HCT116 (cell line): ENCODE measurements around the gene LCN15. TPM values are rescaled to one million over a fixed set of nuclear protein-coding genes. Genes with fewer than 3 reads are reported as not detected.

Experiments
- ATAC-seq: fragments of 200-7000 bp; cut with Tn5 transposase; 2 replicates; pipeline ENCODE4 v1.9.1; 2020; ENCODE audit warnings: mild to moderate bottlenecking, moderate library complexity
- BruUV-seq: library from RNA; stranded (reverse); fragments of 400-500 nt; replicated peaks from 2 replicates; lab custom pipeline; 2021; lab: Mats Ljungman, UMichigan
- CTCF ChIA-PET: fragments of 300-600 bp; sonication (Branson Sonifier 250); formaldehyde crosslinking; loops from one replicate; lab custom pipeline; 2021; ENCODE audit warnings: antibody characterized with exemption; lab: Charles Lee
- POLR2A ChIA-PET: fragments of 300-600, 350-600 bp; sonication (Branson Sonifier 250); formaldehyde crosslinking; loops from one replicate; lab custom pipeline; 2021; ENCODE audit warnings: antibody characterized with exemption; lab: Charles Lee
- RAD21 ChIA-PET, 2 experiments: fragments of 300-600 bp; sonication (Branson Sonifier 250); formaldehyde crosslinking; loops; one replicate each; lab custom pipeline; 2023; ENCODE audit warnings: low total read pairs in 2 of 2; ENCODE audit not compliant: uncharacterized antibody in 2 of 2, unreplicated experiment in 2 of 2, low non-redundant PET in 1 of 2; lab: Charles Lee
- DNase-seq: peaks from one replicate; pipeline ENCODE4 v3.0.0-alpha.2; 2010; ENCODE audit warnings: low read depth, low spot score
- H2AFZ ChIP-seq: fragments of 200-600 bp; shearing (Covaris generic), sonication (generic); 2 replicates; pipeline ENCODE4 v1.6.1; 2017; ENCODE audit warnings: low read depth, mixed run types, mixed read lengths, antibody characterized with exemption, low read length; ENCODE audit not compliant: poor library complexity, severe bottlenecking
- H3K27ac ChIP-seq: 2 replicates; pipeline ENCODE4 v1.5.1; 2012; ENCODE audit warnings: low read depth, low read length
- H3K27me3 ChIP-seq: fragments of 200-600 bp; sonication (generic); 2 replicates; pipeline ENCODE4 v1.6.1; 2016; ENCODE audit warnings: mixed run types, low read length, mixed read lengths; ENCODE audit not compliant: insufficient read depth
- H3K36me3 ChIP-seq, 2 experiments: fragments of 200-500 bp in 1 of 2; fragments of 200-600 bp in 1 of 2; sonication (Bioruptor generic) in 1 of 2; sonication (generic) in 1 of 2; 2 replicates each; pipeline versions ENCODE4 v1.5.1 to v1.6.1; 2014 to 2016; ENCODE audit warnings: low read length in 2 of 2, inconsistent platforms in 1 of 2, mixed read lengths in 1 of 2, mixed run types in 1 of 2; ENCODE audit not compliant: insufficient read depth in 2 of 2, control insufficient read depth in 1 of 2
- H3K4me1 ChIP-seq, 2 experiments: fragments of 200-600 bp in 1 of 2; sonication (generic) in 1 of 2; 2 replicates each; pipeline versions ENCODE4 v1.5.1 to v1.6.1; 2012 to 2017; ENCODE audit warnings: low read length in 2 of 2, inconsistent platforms in 1 of 2, mild to moderate bottlenecking in 1 of 2, mixed read lengths in 1 of 2, mixed run types in 1 of 2, moderate library complexity in 1 of 2; ENCODE audit not compliant: insufficient read depth in 2 of 2, control insufficient read depth in 1 of 2
- H3K4me2 ChIP-seq: fragments of 200-600 bp; sonication (generic); 2 replicates; pipeline ENCODE4 v1.6.1; 2017; ENCODE audit warnings: mixed run types, low read length, mixed read lengths
- H3K4me3 ChIP-seq, 2 experiments: fragments of 200-600 bp in 1 of 2; sonication (generic) in 1 of 2; replicated peaks in 1 of 2; 2 replicates each; pipeline ENCODE4 v1.5.1; 2011 to 2016; ENCODE audit warnings: low read length in 2 of 2, control low read depth in 1 of 2, low read depth in 1 of 2, mild to moderate bottlenecking in 1 of 2, mixed read lengths in 1 of 2, mixed run types in 1 of 2
- H3K79me2 ChIP-seq: fragments of 200-600 bp; sonication (generic); 2 replicates; pipeline ENCODE4 v1.6.1; 2017; ENCODE audit warnings: mild to moderate bottlenecking, mixed run types, low read length, moderate library complexity, mixed read lengths; ENCODE audit not compliant: insufficient read depth
- H3K9ac ChIP-seq: fragments of 200-600 bp; sonication (generic); 2 replicates; pipeline ENCODE4 v1.6.1; 2016; ENCODE audit warnings: low read length, mixed read lengths
- H3K9me2 ChIP-seq: fragments of 200-600 bp; sonication (generic), shearing (Covaris generic); 2 replicates; pipeline ENCODE4 v1.6.1; 2017; ENCODE audit warnings: mixed run types, mild to moderate bottlenecking, moderate library complexity; ENCODE audit not compliant: insufficient read depth
- H3K9me3 ChIP-seq, 2 experiments: fragments of 200-500 bp in 1 of 2; fragments of 200-600 bp in 1 of 2; sonication (Bioruptor generic) in 1 of 2; sonication (generic) in 1 of 2; 2 replicates each; pipeline ENCODE4 v1.6.1; 2014 to 2017; ENCODE audit warnings: low read length in 2 of 2, mixed read lengths in 2 of 2, inconsistent platforms in 1 of 2, low read depth in 1 of 2, mild to moderate bottlenecking in 1 of 2, mixed run types in 1 of 2, moderate library complexity in 1 of 2; ENCODE audit not compliant: control insufficient read depth in 1 of 2, insufficient read depth in 1 of 2
- H4K20me1 ChIP-seq: fragments of 200-600 bp; sonication (generic), shearing (Covaris generic); 2 replicates; pipeline ENCODE4 v1.6.1; 2017; ENCODE audit warnings: mixed run types, mild to moderate bottlenecking, moderate library complexity; ENCODE audit not compliant: insufficient read depth
- CEBPB ChIP-seq: IDR thresholded peaks from 2 replicates; pipeline ENCODE4 v1.6.1; 2012; ENCODE audit warnings: low read depth
- FOSL1 ChIP-seq: IDR thresholded peaks from 2 replicates; pipeline ENCODE4 v1.6.1; 2012; ENCODE audit warnings: low read depth
- POLR2A ChIP-seq: IDR thresholded peaks from 2 replicates; pipeline ENCODE4 v1.7.0; 2011; ENCODE audit warnings: borderline replicate concordance; ENCODE audit not compliant: insufficient read depth, insufficient read length; ENCODE audit errors: extremely low read depth
- POLR2AphosphoS5 ChIP-seq: IDR thresholded peaks from 2 replicates; pipeline ENCODE4 v1.6.1; 2011; ENCODE audit warnings: mild to moderate bottlenecking, low read depth, low read length, moderate library complexity
- RAD21 ChIP-seq: IDR thresholded peaks from 2 replicates; pipeline ENCODE4 v1.6.1; 2012; ENCODE audit warnings: low read depth, mild to moderate bottlenecking
- SP1 ChIP-seq: IDR thresholded peaks from 2 replicates; pipeline ENCODE4 v1.6.1; 2012; ENCODE audit warnings: low read depth
- SRF ChIP-seq: IDR thresholded peaks from 2 replicates; pipeline ENCODE4 v1.6.1; 2012; ENCODE audit warnings: low read depth
- TCF7L2 ChIP-seq: IDR thresholded peaks from 2 replicates; pipeline ENCODE4 v1.7.0; 2011; ENCODE audit warnings: borderline replicate concordance, inconsistent platforms; ENCODE audit not compliant: insufficient read depth, insufficient read length; ENCODE audit errors: extremely low read depth
- ZBTB33 ChIP-seq: IDR thresholded peaks from 2 replicates; pipeline ENCODE4 v1.6.1; 2011; ENCODE audit warnings: mild to moderate bottlenecking, low read length, moderate library complexity; ENCODE audit not compliant: insufficient replicate concordance; ENCODE audit errors: extremely low read depth
- ZNF274 ChIP-seq: fragments of 200-500 bp; sonication (Bioruptor generic); IDR thresholded peaks from 2 replicates; pipeline ENCODE4 v1.6.1; 2014; ENCODE audit warnings: mild to moderate bottlenecking, low read depth, low read length, inconsistent platforms
- intact Hi-C: fragments of 100-400 bp; cut with micrococcal nuclease; formaldehyde crosslinking; loops from 2 replicates; pipeline ENCODE4 v1.10.0; 2022
- total RNA-seq: library from RNA; stranded (reverse); gene quantifications from one replicate; pipeline ENCODE4 v1.2.1, GENCODE V29; 2021; ENCODE audit not compliant: unreplicated experiment

LCN15 gene
- total RNA-seq, 1 experiment from 2014 or later, result 0.76 TPM

GRCh38 chr9:136722093-136722968 is 42.0 kb downstream of the LCN15 start:
- ChIA-PET CTCF (no interaction called here), POLR2A (no interaction called here), RAD21 (no interaction called here)
- Histone ChIP-seq H3K27me3 (no peaks in the 10 kb centered on the region), H3K9me2 (no peaks in the 10 kb centered on the region), H3K9me3 (no peaks in the 10 kb centered on the region), H3K4me3 (no peak overlapping the region), H3K9ac (no peak overlapping the region), H3K27ac (peak overlapping the region; percentile 52), H3K4me2 (no peak overlapping the region), H3K36me3 (peaks cover 19 to 41% of the 10 kb centered on the region in 2 experiments; a peak in 3 of 4 replicates), H2AFZ (no peak overlapping the region), H4K20me1 (peaks cover 37% of the 10 kb centered on the region; the same call in 1 of the 2 replicates), H3K4me1 (peaks cover 9 to 48% of the 10 kb centered on the region in 2 experiments; a peak in 3 of 4 replicates), H3K79me2 (peaks cover 37% of the 10 kb centered on the region)
- TF ChIP-seq SP1, result no peak
- TF ChIP-seq POLR2AphosphoS5, result peak; percentile 42; the same call in 1 of the 2 replicates
- no TSS peak for BruUV-seq
- intact Hi-C loops, result no loop called here
- ATAC-seq, result peak; percentile 19
- no peak for DNase-seq

- ATAC-seq, result peak; percentile 5; the same call in 1 of the 2 replicates
- no peak overlapping the region for H3K4me3 ChIP-seq
- no peaks in the 10 kb centered on the region for H3K9me3 ChIP-seq
- peak overlapping the region; percentile 35; the same call in 1 of the 2 replicates for H3K27ac ChIP-seq
- peaks cover 19 to 33% of the 10 kb centered on the region in 2 experiments; a peak in 3 of 4 replicates for H3K36me3 ChIP-seq
- BruUV-seq, result no TSS peak
- no peak for DNase-seq
- no peaks in the 10 kb centered on the region for H3K9me2 ChIP-seq
- intact Hi-C loops, result no loop called here
- H2AFZ ChIP-seq, result no peak overlapping the region
- peaks cover 9 to 43% of the 10 kb centered on the region in 2 experiments; a peak in 3 of 4 replicates for H3K4me1 ChIP-seq
- ChIA-PET RAD21 (no interaction called here), POLR2A (no interaction called here), CTCF (no interaction called here)
- no peak overlapping the region for H3K9ac ChIP-seq
- H3K27me3 ChIP-seq, result no peaks in the 10 kb centered on the region
- peaks cover 29% of the 10 kb centered on the region for H3K79me2 ChIP-seq
- H4K20me1 ChIP-seq, result peaks cover 32% of the 10 kb centered on the region; the same call in 1 of the 2 replicates
- no peak for TF ChIP-seq TCF7L2
- TF ChIP-seq CEBPB, result no peak
- no peak for TF ChIP-seq RAD21
- no peak for TF ChIP-seq FOSL1
- no peak for TF ChIP-seq ZNF274
- no peak for TF ChIP-seq POLR2A
- no peak for TF ChIP-seq ZBTB33
- no peak for TF ChIP-seq SRF
- no peak; the same call in 1 of the 2 replicates for TF ChIP-seq POLR2AphosphoS5
- no peak overlapping the region for H3K4me2 ChIP-seq
Measured at GRCh38 chr9:136721339-136722092, 42.8 kb downstream of the LCN15 start.
